ENCODE results near the gene CRYBG2. TPM values are rescaled to one million over a fixed set of nuclear protein-coding genes. Genes with fewer than 3 reads are reported as not detected.

The CRYBG2 gene
- total RNA-seq, 3 donors from 2014 or later (not counting 1 experiment from before 2014, with no cell fraction given) = 2.5 to 5.8 (median 3.2) TPM

DNA sequence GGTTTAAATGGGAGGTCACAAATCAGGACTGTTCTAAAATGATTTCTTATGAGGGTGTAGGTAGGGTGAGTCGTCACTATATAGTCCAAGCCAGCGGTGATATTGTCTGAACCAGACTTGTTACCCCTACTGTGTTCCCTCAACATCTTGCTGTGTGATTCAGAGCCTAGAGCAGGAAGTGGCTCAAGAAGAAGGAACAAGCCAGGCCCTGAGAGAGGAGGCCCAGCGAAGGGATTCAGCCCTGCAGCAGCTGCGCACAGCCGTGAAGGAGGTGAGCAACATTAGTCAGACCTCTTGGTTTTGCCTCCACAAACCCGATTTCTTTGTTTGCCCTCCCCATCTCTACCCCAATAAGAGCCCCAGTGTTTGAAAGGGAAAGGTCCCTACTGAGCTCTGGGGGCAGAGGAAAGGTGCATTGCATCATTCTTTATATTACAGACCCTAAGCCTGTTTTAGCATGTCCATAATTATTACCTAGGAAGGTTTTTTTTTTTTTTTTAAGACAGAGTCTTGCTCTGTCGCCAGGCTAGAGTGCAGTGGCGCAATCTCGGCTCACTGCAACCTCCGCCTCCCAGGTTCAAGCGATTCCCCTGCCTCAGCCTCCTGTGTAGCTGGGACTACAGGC, 79.0 kb downstream of the CRYBG2 start:
- intact Hi-C loops (cut with micrococcal nuclease) = loop anchor here (1.0 to 5.0 kb wide), 4 partner anchors 46 to 142 kb away; no protein-coding TSS in a partner anchor
- Histone ChIP-seq H3K27me3 (ENCODE audit: control insufficient read depth, insufficient read depth, low read length) (no peaks in the 10 kb centered on the region), H3K9me3 (ENCODE audit: control insufficient read depth, insufficient read depth, low read length) (no peaks in the 10 kb centered on the region), H3K36me3 (ENCODE audit: control insufficient read depth, insufficient read depth, low read length) (peaks cover 20% of the 10 kb centered on the region), H3K4me1 (ENCODE audit: control insufficient read depth, insufficient read depth, low read length) (peaks cover 46% of the 10 kb centered on the region), H3K4me3 (ENCODE audit: low read length) (no peak overlapping the region), H3K27ac (ENCODE audit: low read length) (no peak overlapping the region)
- TF ChIP-seq, protein P1, sequence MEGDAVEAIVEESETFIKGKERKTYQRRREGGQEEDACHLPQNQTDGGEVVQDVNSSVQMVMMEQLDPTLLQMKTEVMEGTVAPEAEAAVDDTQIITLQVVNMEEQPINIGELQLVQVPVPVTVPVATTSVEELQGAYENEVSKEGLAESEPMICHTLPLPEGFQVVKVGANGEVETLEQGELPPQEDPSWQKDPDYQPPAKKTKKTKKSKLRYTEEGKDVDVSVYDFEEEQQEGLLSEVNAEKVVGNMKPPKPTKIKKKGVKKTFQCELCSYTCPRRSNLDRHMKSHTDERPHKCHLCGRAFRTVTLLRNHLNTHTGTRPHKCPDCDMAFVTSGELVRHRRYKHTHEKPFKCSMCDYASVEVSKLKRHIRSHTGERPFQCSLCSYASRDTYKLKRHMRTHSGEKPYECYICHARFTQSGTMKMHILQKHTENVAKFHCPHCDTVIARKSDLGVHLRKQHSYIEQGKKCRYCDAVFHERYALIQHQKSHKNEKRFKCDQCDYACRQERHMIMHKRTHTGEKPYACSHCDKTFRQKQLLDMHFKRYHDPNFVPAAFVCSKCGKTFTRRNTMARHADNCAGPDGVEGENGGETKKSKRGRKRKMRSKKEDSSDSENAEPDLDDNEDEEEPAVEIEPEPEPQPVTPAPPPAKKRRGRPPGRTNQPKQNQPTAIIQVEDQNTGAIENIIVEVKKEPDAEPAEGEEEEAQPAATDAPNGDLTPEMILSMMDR (IDR thresholded peaks at IDR 0.05) = no peak
- ATAC-seq (no peak), DNase-seq (peak in 1 of 2 donors; percentile 10)
- peaks cover 44 to 45% of the 10 kb centered on the region in 2 donors for H3K4me1 Mint-ChIP-seq
- 69% methylated on average over 10 of the region's 11 CpGs for WGBS (ENCODE audit: insufficient coverage)
- H3K27ac Mint-ChIP-seq = peak overlapping the region; percentile 9 to 82
- peaks cover 7% of the 10 kb centered on the region for H3K36me3 Mint-ChIP-seq
- no peaks in the 10 kb centered on the region for H3K27me3 Mint-ChIP-seq (ENCODE audit: low read depth in 2 of 2)
- H3K4me3 Mint-ChIP-seq = peak overlapping the region; percentile 2
- H3K9me3 Mint-ChIP-seq = no peaks in the 10 kb centered on the region

Other genes with a start within 250 kb of the CRYBG2 start
- gene PDIK1L, start 242.3 kb downstream of the CRYBG2 start, total RNA-seq = 1 to 10 TPM; 3.1 to 8.2 (median 8.1) TPM
- gene FAM110D, start 195.1 kb downstream of the CRYBG2 start, total RNA-seq = not detected
- gene C1orf232, start 185.2 kb downstream of the CRYBG2 start, total RNA-seq = not detected
- gene ZNF593, start 184.2 kb downstream of the CRYBG2 start, total RNA-seq = 10 to 100 TPM in 2 of 3 donors, 1 to 10 TPM in 1; 8.6 to 17.8 (median 15.6) TPM
- gene ZNF593OS, start 182.3 kb downstream of the CRYBG2 start, total RNA-seq = not detected
- 1 to 10 TPM in 2 of 3 donors, under 1 TPM in 1; 0.89 to 1.9 (median 1.0) TPM for gene CNKSR1, start 176.6 kb downstream of the CRYBG2 start, total RNA-seq
- gene CATSPER4, start 163.5 kb downstream of the CRYBG2 start, total RNA-seq = not detected
- gene CEP85, start 119.9 kb downstream of the CRYBG2 start, total RNA-seq = 10 to 100 TPM; 13.0 to 20.4 (median 18.0) TPM
- 100 to 1,000 TPM; 396 to 488 (median 437) TPM for gene SH3BGRL3, start 74.0 kb downstream of the CRYBG2 start, total RNA-seq
- gene UBXN11, start 47.5 kb downstream of the CRYBG2 start, total RNA-seq = 10 to 100 TPM; 22.7 to 32.0 (median 31.7) TPM
- gene CD52, start 36.2 kb downstream of the CRYBG2 start, total RNA-seq = 100 to 1,000 TPM; 454 to 485 (median 482) TPM
- gene ZNF683, start 18.6 kb upstream of the CRYBG2 start, total RNA-seq = 10 to 100 TPM in 2 of 3 donors, 1 to 10 TPM in 1; 9.6 to 38.2 (median 19.7) TPM
- gene LIN28A, start 56.7 kb upstream of the CRYBG2 start, total RNA-seq = not detected
- 10 to 100 TPM; 39.6 to 48.6 (median 43.4) TPM for gene DHDDS, start 78.2 kb upstream of the CRYBG2 start, total RNA-seq
- gene HMGN2, start 118.3 kb upstream of the CRYBG2 start, total RNA-seq = 100 to 1,000 TPM; 315 to 364 (median 326) TPM
- gene RPS6KA1, start 175.6 kb upstream of the CRYBG2 start, total RNA-seq = 100 to 1,000 TPM; 191 to 226 (median 215) TPM

Measured in natural killer cell (primary cell).